HUES6 (cell line): ENCODE measurements around the gene GALNTL6.

ENCODE experiments used
- H3K27ac ChIP-seq: 2 replicates; pipeline ENCODE4 v1.7.0; 2013; ENCODE audit warnings: low read depth, mild to moderate bottlenecking, low read length, inconsistent platforms
- H3K27me3 ChIP-seq: 2 replicates; pipeline ENCODE4 v1.6.1; 2013; ENCODE audit warnings: low read length; ENCODE audit not compliant: control insufficient read depth, insufficient read depth
- H3K36me3 ChIP-seq: 2 replicates; pipeline ENCODE4 v1.6.1; 2013; ENCODE audit warnings: low read length; ENCODE audit not compliant: control insufficient read depth, insufficient read depth
- H3K4me1 ChIP-seq: 2 replicates; pipeline ENCODE4 v1.6.1; 2013; ENCODE audit warnings: low read length; ENCODE audit not compliant: control insufficient read depth, insufficient read depth
- H3K4me3 ChIP-seq: 2 replicates; pipeline ENCODE4 v1.5.1; 2013; ENCODE audit warnings: low read depth, low read length
- H3K9ac ChIP-seq: one replicate; pipeline ENCODE4 v1.6.1; 2013; ENCODE audit warnings: mild to moderate bottlenecking, low read length
- H3K9me3 ChIP-seq: 2 replicates; pipeline ENCODE4 v1.6.1; 2013; ENCODE audit warnings: low read depth, low read length; ENCODE audit not compliant: control insufficient read depth, insufficient read depth

GALNTL6 gene

DNA sequence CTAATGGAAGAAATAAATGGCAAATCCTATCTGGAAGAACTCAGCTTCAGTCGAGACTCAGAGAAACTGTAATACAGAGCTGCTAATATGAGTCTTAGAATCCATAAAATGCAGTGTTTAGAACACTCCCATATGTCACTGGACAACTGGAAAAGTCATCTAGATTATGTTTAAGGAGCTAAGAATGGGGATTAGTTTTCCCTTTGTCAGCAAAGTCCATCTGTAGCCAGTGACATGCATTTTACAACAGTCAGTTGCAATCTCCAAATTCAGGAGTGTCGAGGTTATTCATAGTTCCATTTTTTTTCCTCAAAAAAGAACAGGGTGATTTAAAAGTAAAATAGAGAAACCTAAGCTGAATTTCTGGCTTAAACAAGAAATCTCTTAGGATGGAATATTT lies 838.8 kb downstream of the GALNTL6 start:
- no peaks in the 10 kb centered on the region for H3K9me3 ChIP-seq
- H3K36me3 ChIP-seq = no peaks in the 10 kb centered on the region
- H3K9ac ChIP-seq = no peak overlapping the region
- H3K27ac ChIP-seq = no peak overlapping the region
- no peak overlapping the region for H3K4me3 ChIP-seq
- H3K27me3 ChIP-seq = no peaks in the 10 kb centered on the region
- peaks cover 16% of the 10 kb centered on the region for H3K4me1 ChIP-seq

DNA sequence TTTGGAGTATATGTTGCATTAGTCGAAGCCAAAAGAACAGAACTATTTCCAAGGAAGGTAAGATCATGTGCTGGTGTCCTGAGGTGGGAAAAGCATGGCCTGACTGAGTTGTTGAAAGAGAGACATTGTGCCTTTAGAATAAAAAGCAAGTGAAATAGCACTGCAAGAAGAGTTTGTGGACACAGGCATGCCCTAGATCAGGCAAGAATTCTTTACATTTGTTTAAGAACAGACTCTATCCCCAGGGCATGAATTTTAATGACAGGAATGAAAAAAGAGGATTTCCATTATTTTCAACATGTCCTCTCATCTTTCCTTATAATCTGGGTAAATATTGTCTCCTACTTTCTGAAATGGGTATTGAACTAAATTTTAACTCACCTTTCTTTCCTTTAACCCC lies 839.2 kb downstream of the GALNTL6 start:
- Histone ChIP-seq H3K4me1 (peaks cover 16% of the 10 kb centered on the region), H3K36me3 (no peaks in the 10 kb centered on the region), H3K4me3 (no peak overlapping the region), H3K27ac (0 out of 2 replicates have a peak overlapping the region, but pooled peaks have one; percentile 7), H3K9me3 (no peaks in the 10 kb centered on the region), H3K27me3 (no peaks in the 10 kb centered on the region), H3K9ac (no peak overlapping the region)

DNA sequence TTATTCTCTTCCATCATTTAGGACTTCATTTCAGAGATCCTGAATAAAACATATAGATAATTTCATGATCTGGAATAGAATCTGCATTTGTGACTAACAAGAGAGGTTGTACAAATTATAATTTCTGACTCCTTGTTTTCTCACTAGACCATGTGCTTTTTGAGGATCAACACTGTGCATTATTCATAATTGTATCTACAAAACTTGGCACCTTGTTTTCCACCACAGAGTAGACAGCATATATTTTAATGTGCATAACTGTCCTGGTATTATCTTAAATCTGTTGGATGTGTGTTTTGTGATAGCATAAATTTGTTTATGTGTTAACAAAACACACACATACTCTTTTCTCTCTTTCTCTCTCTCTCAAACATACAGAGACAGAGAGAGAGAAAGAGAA lies 840.5 kb downstream of the GALNTL6 start:
- H3K4me3 ChIP-seq = no peak overlapping the region
- H3K27me3 ChIP-seq = no peaks in the 10 kb centered on the region
- H3K36me3 ChIP-seq = no peaks in the 10 kb centered on the region
- H3K27ac ChIP-seq = no peak overlapping the region
- no peaks in the 10 kb centered on the region for H3K9me3 ChIP-seq
- no peak overlapping the region for H3K9ac ChIP-seq
- peaks cover 16% of the 10 kb centered on the region for H3K4me1 ChIP-seq

GRCh38 chr4:172654457-172654856 lies 841.3 kb downstream of the GALNTL6 start:
- H3K27ac ChIP-seq = no peak overlapping the region
- H3K4me3 ChIP-seq = no peak overlapping the region
- no peak overlapping the region for H3K9ac ChIP-seq
- H3K4me1 ChIP-seq = peaks cover 16% of the 10 kb centered on the region
- no peaks in the 10 kb centered on the region for H3K9me3 ChIP-seq
- no peaks in the 10 kb centered on the region for H3K36me3 ChIP-seq
- H3K27me3 ChIP-seq = no peaks in the 10 kb centered on the region

- H3K4me3 ChIP-seq = no peak overlapping the region
- H3K9ac ChIP-seq = no peak overlapping the region
- H3K36me3 ChIP-seq = no peaks in the 10 kb centered on the region
- H3K4me1 ChIP-seq = peaks cover 16% of the 10 kb centered on the region
- H3K27me3 ChIP-seq = no peaks in the 10 kb centered on the region
- no peak overlapping the region for H3K27ac ChIP-seq
- H3K9me3 ChIP-seq = no peaks in the 10 kb centered on the region
These were observed 842.9 kb downstream of the GALNTL6 start for GRCh38 chr4:172656055-172656454.

GRCh38 chr4:172657081-172657480 lies 843.9 kb downstream of the GALNTL6 start:
- H3K27ac ChIP-seq = no peak overlapping the region
- no peaks in the 10 kb centered on the region for H3K36me3 ChIP-seq
- no peak overlapping the region for H3K4me3 ChIP-seq
- H3K4me1 ChIP-seq = peaks cover 8% of the 10 kb centered on the region; the same call in 1 of the 2 replicates
- H3K9me3 ChIP-seq = no peaks in the 10 kb centered on the region
- H3K27me3 ChIP-seq = no peaks in the 10 kb centered on the region
- no peak overlapping the region for H3K9ac ChIP-seq

- Histone ChIP-seq H3K4me3 (no peak overlapping the region), H3K27ac (no peak overlapping the region), H3K4me1 (no peaks in the 10 kb centered on the region), H3K36me3 (no peaks in the 10 kb centered on the region), H3K9ac (no peak overlapping the region), H3K9me3 (no peaks in the 10 kb centered on the region), H3K27me3 (no peaks in the 10 kb centered on the region)
These were observed 847.0 kb downstream of the GALNTL6 start for GRCh38 chr4:172660251-172660650.

DNA sequence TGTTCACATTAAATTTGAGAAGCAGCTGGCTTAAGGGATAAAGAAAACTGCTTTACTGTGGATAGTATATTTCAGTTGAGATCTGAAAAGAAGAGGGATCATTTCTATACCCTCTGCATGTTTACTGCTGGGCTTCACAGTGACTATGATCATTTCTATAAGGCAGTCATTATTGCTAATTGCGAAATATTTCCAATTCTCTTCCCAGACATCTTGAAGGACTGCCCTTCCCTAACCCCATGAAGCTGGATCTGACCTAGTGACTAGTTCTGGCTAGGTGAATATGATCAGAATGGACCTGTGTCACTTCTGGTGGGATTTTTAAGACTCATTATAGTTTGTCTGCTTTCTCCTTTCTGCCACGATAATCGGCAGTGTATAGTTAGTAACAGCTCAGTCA lies 848.9 kb downstream of the GALNTL6 start:
- no peak overlapping the region for H3K4me3 ChIP-seq
- no peaks in the 10 kb centered on the region for H3K4me1 ChIP-seq
- H3K27me3 ChIP-seq = no peaks in the 10 kb centered on the region
- no peaks in the 10 kb centered on the region for H3K9me3 ChIP-seq
- H3K36me3 ChIP-seq = no peaks in the 10 kb centered on the region
- no peak overlapping the region for H3K27ac ChIP-seq
- H3K9ac ChIP-seq = no peak overlapping the region

- Histone ChIP-seq H3K4me1 (no peaks in the 10 kb centered on the region), H3K9ac (no peak overlapping the region), H3K27ac (no peak overlapping the region), H3K9me3 (no peaks in the 10 kb centered on the region), H3K27me3 (no peaks in the 10 kb centered on the region), H3K4me3 (no peak overlapping the region), H3K36me3 (no peaks in the 10 kb centered on the region)
These were observed 853.6 kb downstream of the GALNTL6 start for GRCh38 chr4:172666711-172667368.

GRCh38 chr4:172674811-172675210 lies 861.6 kb downstream of the GALNTL6 start:
- H3K27ac ChIP-seq = no peak overlapping the region
- no peaks in the 10 kb centered on the region for H3K4me1 ChIP-seq
- H3K27me3 ChIP-seq = no peaks in the 10 kb centered on the region
- no peak overlapping the region for H3K4me3 ChIP-seq
- no peaks in the 10 kb centered on the region for H3K9me3 ChIP-seq
- no peak overlapping the region for H3K9ac ChIP-seq
- no peaks in the 10 kb centered on the region for H3K36me3 ChIP-seq

DNA sequence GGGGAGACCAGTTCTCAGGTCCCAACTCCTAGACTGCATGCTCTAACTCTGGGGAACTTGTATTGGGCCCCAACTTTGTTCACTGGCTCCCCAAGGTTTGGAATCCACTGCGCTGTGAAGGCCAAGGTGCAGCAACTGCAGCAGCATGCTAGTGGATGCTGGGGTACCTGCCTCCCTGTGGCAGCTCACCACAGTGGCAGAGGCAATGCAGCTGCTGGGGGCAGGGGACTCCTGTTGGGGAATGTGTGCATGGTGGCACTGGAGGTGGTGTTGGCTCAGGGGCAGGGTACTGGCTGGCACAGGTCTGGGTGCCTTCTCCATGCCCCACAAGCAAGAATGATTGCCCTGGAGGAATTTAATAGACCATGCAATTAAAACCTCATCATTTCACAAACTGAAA lies 862.0 kb downstream of the GALNTL6 start:
- Histone ChIP-seq H3K9ac (no peak overlapping the region), H3K4me3 (no peak overlapping the region), H3K4me1 (no peaks in the 10 kb centered on the region), H3K27ac (no peak overlapping the region), H3K36me3 (no peaks in the 10 kb centered on the region), H3K9me3 (no peaks in the 10 kb centered on the region), H3K27me3 (no peaks in the 10 kb centered on the region)

GRCh38 chr4:172680691-172681090 lies 867.5 kb downstream of the GALNTL6 start:
- Histone ChIP-seq H3K9ac (no peak overlapping the region), H3K27ac (no peak overlapping the region), H3K36me3 (no peaks in the 10 kb centered on the region), H3K4me3 (no peak overlapping the region), H3K4me1 (no peaks in the 10 kb centered on the region), H3K27me3 (no peaks in the 10 kb centered on the region), H3K9me3 (no peaks in the 10 kb centered on the region)
